Omental fat pad (tissue), 4 donors: Measurements from ENCODE around the gene CHAMP1. TPM values are rescaled to one million over a fixed set of nuclear protein-coding genes. Genes with fewer than 3 reads are reported as not detected.

Source experiments
- ATAC-seq: fragments of 150-250 bp; one replicate; pipeline ENCODE4 v1.9.1; 2016; ENCODE audit warnings: mild to moderate bottlenecking, moderate library complexity; ENCODE audit not compliant: low FRiP score
- DNase-seq: peaks from one replicate; pipeline ENCODE4 v3.0.0-alpha.2; 2019; ENCODE audit warnings: low spot score
- CTCF ChIP-seq, 3 donors: fragments of 450-650 bp; IDR thresholded peaks; one replicate each; pipeline ENCODE4 v1.5.1; 2016 to 2017; ENCODE audit warnings: antibody characterized with exemption in 3 of 3, mild to moderate bottlenecking in 3 of 3, moderate library complexity in 2 of 3
- total RNA-seq, 4 donors: library from RNA; depleted of rRNA; stranded (reverse); fragments of >200 nt; gene quantifications; one replicate each; pipeline ENCODE4 v1.1.0, GENCODE V29; 2016

CHAMP1 gene
- 10 to 100 TPM; 10.7 to 21.4 (median 17.3) TPM for total RNA-seq

- peak; percentile 88 for DNase-seq
- peak; percentile 95 for ATAC-seq
- TF ChIP-seq CTCF (IDR thresholded peaks at IDR 0.05): no peak
Measured at GRCh38 chr13:114314074-114314912, at the start of gene CHAMP1. TSS of gene CHAMP1 (plus strand) at chr13:114314503. CDS start at chr13:114323843, 9,340 bp downstream.

GRCh38 chr13:114264886-114265611 lies 49.3 kb upstream of the CHAMP1 start:
- DNase-seq: no peak
- no peak for TF ChIP-seq CTCF (IDR thresholded peaks at IDR 0.05)
- no peak for ATAC-seq

GRCh38 chr13:114266241-114266640 lies 48.1 kb upstream of the CHAMP1 start:
- ATAC-seq: no peak
- no peak for DNase-seq
- TF ChIP-seq CTCF (IDR thresholded peaks at IDR 0.05): no peak

GRCh38 chr13:114268344-114269280 lies 45.7 kb upstream of the CHAMP1 start:
- no peak for ATAC-seq
- DNase-seq: no peak
- no peak for TF ChIP-seq CTCF (IDR thresholded peaks at IDR 0.05)

- TF ChIP-seq CTCF (IDR thresholded peaks at IDR 0.05): no peak
- DNase-seq (no peak), ATAC-seq (no peak)
Measured at GRCh38 chr13:114269281-114269770, 45.0 kb upstream of the CHAMP1 start.

- DNase-seq (no peak), ATAC-seq (no peak)
- no peak for TF ChIP-seq CTCF (IDR thresholded peaks at IDR 0.05)
Measured at GRCh38 chr13:114272977-114273376, 41.3 kb upstream of the CHAMP1 start.
